HG03442 (cell line): ENCODE data around the gene LAMA2.

Source experiments
- ATAC-seq: cut with Tn5 transposase; IDR thresholded peaks from one replicate; pipeline ENCODE4 v1.9.1; 2021; ENCODE audit warnings: mild to moderate bottlenecking, moderate library complexity; ENCODE audit not compliant: unreplicated experiment

The LAMA2 gene

GRCh38 chr6:129253242-129253641 lies 370.3 kb downstream of the LAMA2 start:
- no peak for ATAC-seq

GRCh38 chr6:129253727-129254126 lies 370.8 kb downstream of the LAMA2 start:
- no peak for ATAC-seq

GRCh38 chr6:129257196-129257595 lies 374.3 kb downstream of the LAMA2 start:
- ATAC-seq = no peak

- no peak for ATAC-seq
Measured at GRCh38 chr6:129262661-129263060, 379.7 kb downstream of the LAMA2 start.

- no peak for ATAC-seq
Measured at GRCh38 chr6:129263176-129263575, 380.2 kb downstream of the LAMA2 start.

- no peak for ATAC-seq
Measured at GRCh38 chr6:129264480-129265045, 381.6 kb downstream of the LAMA2 start.

GRCh38 chr6:129267028-129267427 lies 384.1 kb downstream of the LAMA2 start:
- ATAC-seq = no peak

GRCh38 chr6:129269076-129269475 lies 386.1 kb downstream of the LAMA2 start:
- no peak for ATAC-seq

- no peak for ATAC-seq
Measured at GRCh38 chr6:129269891-129270290, 387.0 kb downstream of the LAMA2 start.

- ATAC-seq = no peak
Measured at GRCh38 chr6:129270450-129270849, 387.5 kb downstream of the LAMA2 start.

- ATAC-seq = no peak
Measured at GRCh38 chr6:129273161-129273560, 390.2 kb downstream of the LAMA2 start.

GRCh38 chr6:129276461-129276860 lies 393.5 kb downstream of the LAMA2 start:
- ATAC-seq = no peak

- ATAC-seq = no peak
Measured at GRCh38 chr6:129276986-129277385, 394.0 kb downstream of the LAMA2 start.

GRCh38 chr6:129279343-129280292 lies 396.7 kb downstream of the LAMA2 start:
- ATAC-seq = no peak

- no peak for ATAC-seq
Measured at GRCh38 chr6:129280293-129280644, 397.3 kb downstream of the LAMA2 start.

GRCh38 chr6:129280749-129281148 lies 397.8 kb downstream of the LAMA2 start:
- ATAC-seq = no peak

- no peak for ATAC-seq
Measured at GRCh38 chr6:129281168-129281796, 398.3 kb downstream of the LAMA2 start.

GRCh38 chr6:129282019-129282418 lies 399.1 kb downstream of the LAMA2 start:
- ATAC-seq = no peak

GRCh38 chr6:129284225-129284624 lies 401.3 kb downstream of the LAMA2 start:
- no peak for ATAC-seq

- no peak for ATAC-seq
Measured at GRCh38 chr6:129287231-129288177, 404.6 kb downstream of the LAMA2 start.

GRCh38 chr6:129289442-129289841 lies 406.5 kb downstream of the LAMA2 start:
- no peak for ATAC-seq
